DOHH2 (cell line): ENCODE measurements around the gene METTL27.

Experiments
- CTCF ChIP-seq: fragments of 200-600 bp; sonication (generic); IDR thresholded peaks from one replicate; pipeline ENCODE4 v1.5.1; 2014; ENCODE audit warnings: antibody characterized with exemption, mild to moderate bottlenecking, low read depth, low read length; ENCODE audit not compliant: poor library complexity, severe bottlenecking
- EZH2phosphoT487 ChIP-seq: fragments of 200-600 bp; sonication (generic); IDR thresholded peaks from 2 replicates; pipeline ENCODE4 v1.6.1; 2017; ENCODE audit warnings: borderline replicate concordance, mild to moderate bottlenecking, antibody characterized with exemption, low read length, moderate library complexity, mixed read lengths

- no peak for TF ChIP-seq CTCF
- no peak for TF ChIP-seq EZH2phosphoT487
Observed at GRCh38 chr7:73799282-73800141, 42.8 kb downstream of the METTL27 start.
